Left lung (tissue), 10 donors: ENCODE results near the gene GPR27. TPM values are rescaled to one million over a fixed set of nuclear protein-coding genes. Genes with fewer than 3 reads are reported as not detected.

Experiments used
- ATAC-seq: fragments of 200-7000 bp; cut with Tn5 transposase; one replicate; pipeline ENCODE4 v1.9.1; 2020; ENCODE audit warnings: moderate library complexity
- DNase-seq, 4 donors: peaks; one replicate each; pipeline ENCODE4 v3.0.0-alpha.2; 2013 to 2020
- H3K27ac ChIP-seq, 2 donors: fragments of 200-600 bp; sonication (generic) in 1 of 2; one replicate each; pipeline versions ENCODE4 v1.5.0 to v1.8.0; 2020 to 2021
- H3K27me3 ChIP-seq, 2 donors: fragments of 200-600 bp; sonication (generic) in 1 of 2; one replicate each; pipeline versions ENCODE4 v1.5.0 to v1.8.0; 2020 to 2021
- H3K36me3 ChIP-seq, 2 donors: fragments of 200-600 bp; sonication (generic) in 1 of 2; one replicate each; pipeline versions ENCODE4 v1.5.0 to v1.8.0; 2020 to 2021
- H3K4me1 ChIP-seq, 2 donors: fragments of 200-600 bp; one replicate each; pipeline ENCODE4 v1.8.0; 2021
- H3K4me3 ChIP-seq, 2 donors: fragments of 200-600 bp; sonication (generic) in 1 of 2; one replicate each; pipeline versions ENCODE4 v1.5.0 to v1.8.0; 2020 to 2021; ENCODE audit warnings: mild to moderate bottlenecking in 1 of 2
- H3K9me3 ChIP-seq, 2 donors: fragments of 200-600 bp; sonication (generic) in 1 of 2; one replicate each; pipeline versions ENCODE4 v1.5.0 to v1.8.0; 2020 to 2021
- CTCF ChIP-seq, 2 donors: fragments of 200-600 bp; sonication (generic) in 1 of 2; IDR thresholded peaks; one replicate each; pipeline versions ENCODE4 v1.5.0 to v1.8.0; 2021; ENCODE audit warnings: antibody characterized with exemption in 2 of 2
- intact Hi-C, 2 donors: fragments of 100-400 bp; cut with DNase I; formaldehyde crosslinking; loops; one replicate each; pipeline versions ENCODE4 v1.11.2 to v1.14.2; 2022
- polyA plus RNA-seq, 6 donors: library from polyadenylated mRNA; unstranded; fragments of 120-200 nt; gene quantifications; one replicate each; pipeline ENCODE4 v1.2.1, GENCODE V29; 2013; ENCODE audit not compliant: insufficient read length in 6 of 6
- total RNA-seq, 2 donors: library from RNA; stranded (reverse); fragmentation: NEBNext Ultra II Directional; extraction: Animal tissue kit (Norgen Biotek cat#: 25700); gene quantifications; one replicate each; pipeline ENCODE4 v1.2.1, GENCODE V29; 2021
- donor health status: DM: no; HTN: yes; CAD: no.
- donor health status: DM: no; HTN: no; CAD: no.

Gene GPR27
- total and polyA plus RNA-seq, 8 donors = 2.1 to 3.9 (median 2.9) TPM

- intact Hi-C loops = no loop called here
- H3K27ac ChIP-seq = no peak overlapping the region
- H3K4me3 ChIP-seq = no peak overlapping the region
- H3K9me3 ChIP-seq = no peaks in the 10 kb centered on the region
- TF ChIP-seq CTCF (IDR thresholded peaks at IDR 0.05) = no peak
- ATAC-seq (no peak), DNase-seq (no peak)
- no peaks in the 10 kb centered on the region for H3K36me3 ChIP-seq
- peaks cover 0 to 4% of the 10 kb centered on the region in 2 donors for H3K4me1 ChIP-seq
- peaks cover 7 to 31% of the 10 kb centered on the region in 2 donors for H3K27me3 ChIP-seq
These were observed 46.4 kb downstream of the GPR27 start for GRCh38 chr3:71800023-71800422.

DNA sequence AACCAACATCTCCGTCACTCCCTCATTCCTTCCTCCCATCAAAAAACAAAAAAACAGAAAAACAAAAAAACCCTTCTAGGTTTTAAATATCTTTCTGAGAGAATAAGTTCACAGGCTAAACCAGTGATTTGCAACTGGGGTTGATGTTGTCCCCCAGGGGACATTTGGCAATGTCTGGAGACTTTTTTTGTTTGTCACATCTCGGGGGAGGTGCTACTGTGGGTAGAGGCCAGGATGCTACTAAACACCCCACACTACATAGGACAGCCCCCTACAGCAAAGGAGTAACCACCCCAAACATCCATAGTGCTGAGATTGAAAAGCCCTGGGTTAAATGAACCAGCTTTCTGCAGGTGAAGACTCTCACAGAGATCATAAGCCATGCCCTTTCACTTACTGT is 48.3 kb downstream of the GPR27 start:
- peaks cover 7 to 31% of the 10 kb centered on the region in 2 donors for H3K27me3 ChIP-seq
- intact Hi-C loops = no loop called here
- H3K4me1 ChIP-seq = peaks cover 0 to 12% of the 10 kb centered on the region in 2 donors
- no peak for TF ChIP-seq CTCF (IDR thresholded peaks at IDR 0.05)
- H3K4me3 ChIP-seq = no peak overlapping the region
- no peak overlapping the region for H3K27ac ChIP-seq
- no peaks in the 10 kb centered on the region for H3K9me3 ChIP-seq
- DNase-seq (no peak), ATAC-seq (no peak)
- no peaks in the 10 kb centered on the region for H3K36me3 ChIP-seq

GRCh38 chr3:71803248-71803647 is 49.6 kb downstream of the GPR27 start:
- no peak overlapping the region for H3K27ac ChIP-seq
- intact Hi-C loops = no loop called here
- no peak for TF ChIP-seq CTCF (IDR thresholded peaks at IDR 0.05)
- peaks cover 7 to 31% of the 10 kb centered on the region in 2 donors for H3K27me3 ChIP-seq
- DNase-seq (no peak), ATAC-seq (no peak)
- no peaks in the 10 kb centered on the region for H3K36me3 ChIP-seq
- no peak overlapping the region for H3K4me3 ChIP-seq
- H3K9me3 ChIP-seq = no peaks in the 10 kb centered on the region
- H3K4me1 ChIP-seq = peaks cover 0 to 12% of the 10 kb centered on the region in 2 donors

DNA sequence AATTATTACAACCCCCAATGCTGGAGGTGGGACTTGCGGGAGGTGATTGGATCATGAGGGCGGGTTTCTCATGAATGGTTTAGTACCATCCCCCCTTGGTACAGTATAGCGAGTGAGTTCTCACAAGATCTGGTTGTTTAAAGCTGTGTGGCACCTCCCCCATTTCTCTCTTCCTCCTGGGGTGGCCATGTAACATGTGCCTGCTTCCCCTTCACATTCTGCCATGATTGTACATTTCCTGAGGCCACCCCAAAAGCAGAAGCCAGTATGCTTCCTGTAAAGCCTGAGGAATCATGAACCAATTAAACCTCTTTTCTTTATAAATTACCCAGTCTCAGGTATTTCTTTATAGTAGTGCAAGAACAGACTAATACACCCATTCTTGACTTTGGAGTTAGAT is 51.5 kb downstream of the GPR27 start:
- Histone ChIP-seq H3K36me3 (no peaks in the 10 kb centered on the region), H3K27me3 (peaks cover 5 to 21% of the 10 kb centered on the region in 2 donors), H3K4me1 (peaks cover 0 to 12% of the 10 kb centered on the region in 2 donors), H3K9me3 (no peaks in the 10 kb centered on the region), H3K4me3 (no peak overlapping the region), H3K27ac (peak overlapping the region in 1 of 2 donors; percentile 90)
- DNase-seq = no peak
- peak; percentile 47 for ATAC-seq
- intact Hi-C loops = no loop called here
- TF ChIP-seq CTCF (IDR thresholded peaks at IDR 0.05) = no peak

GRCh38 chr3:71805691-71806090 is 52.0 kb downstream of the GPR27 start:
- ATAC-seq = no peak
- H3K4me3 ChIP-seq = no peak overlapping the region
- H3K36me3 ChIP-seq = no peaks in the 10 kb centered on the region
- H3K27me3 ChIP-seq = peaks cover 3 to 17% of the 10 kb centered on the region in 2 donors
- H3K4me1 ChIP-seq = peaks cover 0 to 12% of the 10 kb centered on the region in 2 donors
- H3K9me3 ChIP-seq = no peaks in the 10 kb centered on the region
- no peak for TF ChIP-seq CTCF (IDR thresholded peaks at IDR 0.05)
- peak overlapping the region in 1 of 2 donors; percentile 90 for H3K27ac ChIP-seq
- DNase-seq = no peak
- intact Hi-C loops = no loop called here

Other genes with a start within 250 kb of the GPR27 start
- gene FOXP1, start 170.1 kb upstream of the GPR27 start, total RNA-seq = 100 to 1,000 TPM in 1 of 2 donors, 10 to 100 TPM in 1; 95.1 to 107 TPM
- gene FOXP1, start 170.1 kb upstream of the GPR27 start, polyA plus RNA-seq = 100 to 1,000 TPM; 114 to 143 (median 129) TPM
- gene EIF4E3, start 28.5 kb upstream of the GPR27 start, total RNA-seq = 10 to 100 TPM; 23.2 to 34.8 TPM
- 10 to 100 TPM; 10.4 to 14.5 (median 12.6) TPM for gene EIF4E3, start 28.5 kb upstream of the GPR27 start, polyA plus RNA-seq
- 10 to 100 TPM in 1 of 2 donors, under 1 TPM in 1; 0.32 to 18.1 TPM for gene PROK2, start 31.3 kb downstream of the GPR27 start, total RNA-seq
- gene PROK2, start 31.3 kb downstream of the GPR27 start, polyA plus RNA-seq = under 1 TPM in 2 of 6 donors, not detected in 4; 0.11 to 0.21 TPM